ENCODE measurements around the gene OR51B5. TPM values are rescaled to one million over a fixed set of nuclear protein-coding genes. Genes with fewer than 3 reads are reported as not detected.

Gene OR51B5, protein sequence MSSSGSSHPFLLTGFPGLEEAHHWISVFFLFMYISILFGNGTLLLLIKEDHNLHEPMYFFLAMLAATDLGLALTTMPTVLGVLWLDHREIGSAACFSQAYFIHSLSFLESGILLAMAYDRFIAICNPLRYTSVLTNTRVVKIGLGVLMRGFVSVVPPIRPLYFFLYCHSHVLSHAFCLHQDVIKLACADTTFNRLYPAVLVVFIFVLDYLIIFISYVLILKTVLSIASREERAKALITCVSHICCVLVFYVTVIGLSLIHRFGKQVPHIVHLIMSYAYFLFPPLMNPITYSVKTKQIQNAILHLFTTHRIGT
- 12.4 TPM in 2 replicates for total RNA-seq (2013; cell fraction: nucleolus; rRNA removed)
- total RNA-seq (2014; rRNA removed) (0.17 TPM in 1 of 2 replicates, not detected in the other), total RNA-seq (2014; rRNA removed; fragmentation: Illumina TruSeq; extraction: Trizol) (not detected in 2 replicates), total RNA-seq (2021) (0.18 TPM in 1 of 2 replicates, not detected in the other), polyA plus RNA-seq (2011; rRNA removed) (2.1 and 2.5 TPM in 2 replicates), polyA plus RNA-seq (2014; fragmentation: Illumina TruSeq; extraction: Trizol) (not detected in 2 replicates), polyA plus RNA-seq (2014; fragmentation: Nextera tagmentation; extraction: Ambion mirVana) (under 1 TPM in 1 of 2 experiments, not detected in 1; 0.04 TPM), polyA plus RNA-seq (2014; rRNA removed) (not detected in 2 replicates), polyA plus RNA-seq (2016; fragmentation: Nextera tagmentation; extraction: Ambion mirVana) (not detected), polyA minus RNA-seq (2011; rRNA and poly(A)+ RNA removed) (10.2 and 12.0 TPM in 2 replicates), Bru-seq, nascent RNA (percentile 40 among the genes with signal in this experiment), BruChase-seq, experiment 1, labeled RNA remaining after a 6-hour chase (percentile 47 among the genes with signal in this experiment), BruChase-seq, experiment 2, labeled RNA remaining after a 2-hour chase (percentile 49 among the genes with signal in this experiment)
- polyA plus RNA-seq (2011; ENCODE audit: low read depth), result not detected
- 1.1 and 1.3 TPM in 2 replicates for polyA plus RNA-seq (2011; cell fraction: cytosol; rRNA removed)
- 3.8 and 4.0 TPM in 2 replicates for polyA plus RNA-seq (2011; cell fraction: nucleus; rRNA removed)
- polyA plus RNA-seq (2012), result not detected in 2 replicates
- 1.8 TPM in 1 of 2 replicates, not detected in the other for polyA minus RNA-seq (2011; cell fraction: cytosol; rRNA and poly(A)+ RNA removed)
- polyA minus RNA-seq (2011; cell fraction: nucleus; rRNA and poly(A)+ RNA removed), result 13.7 and 21.1 TPM in 2 replicates
- long read RNA-seq, experiment 1, partial matches to known transcripts, result 0 of 1 reads
- long read RNA-seq, experiment 1, other reads (novel, unspliced or antisense), result 1 of 1 reads
- long read RNA-seq, experiment 2, partial matches to known transcripts, result 0 of 3 reads
- long read RNA-seq, experiment 2, other reads (novel, unspliced or antisense), result 1 of 3 reads

GRCh38 chr11:5343474-5344335, at the start of gene OR51B5:
Gene OR51B5, minus strand, starts transcription at chr11:5343524. Its CDS starts 0 bp downstream, at chr11:5343524.
- Histone ChIP-seq H3K4me2 (ENCODE audit: control insufficient read depth, insufficient read depth) (no peak within 1 kb of the TSS), H3K4me1 (ENCODE audit: control insufficient read depth, insufficient read depth, low read length) (no peaks in the 10 kb centered on the region), H3K36me3 (ENCODE audit: control insufficient read depth in 2 of 2, insufficient read depth in 2 of 2, low read length in 1 of 2) (no peaks in the 10 kb centered on the region), H3K27ac (ENCODE audit: control insufficient read depth, insufficient read depth) (no peak within 1 kb of the TSS), H4K20me1 (ENCODE audit: control insufficient read depth, insufficient read depth) (no peaks in the 10 kb centered on the region), H3K9me3 (replicated peaks; ENCODE audit: control insufficient read depth, insufficient read depth, low read length) (no peaks in the 10 kb centered on the region), H3K79me2 (ENCODE audit: control insufficient read depth, insufficient read depth, low read length) (no peaks in the 10 kb centered on the region), H3K9ac (ENCODE audit: control insufficient read depth, insufficient read depth, low read length) (no peak within 1 kb of the TSS), H3K27me3 (replicated peaks in 1 of 2; ENCODE audit: control insufficient read depth in 2 of 2, insufficient read depth in 2 of 2, low read length in 1 of 2) (no peaks in the 10 kb centered on the region), H3K4me3 (no peak within 1 kb of the TSS), H2AFZ (ENCODE audit: control insufficient read depth, low read depth, low read length) (no peak within 1 kb of the TSS)
- CTCF ChIA-PET, result interaction anchor here (0.7 to 1.0 kb wide), 2 partner anchors 18 to 20 kb away, joined by 3 read pairs; no protein-coding TSS in a partner anchor
- RAD21 ChIA-PET (ENCODE audit: unreplicated experiment), result interaction anchor here (1.1 to 1.2 kb wide), 2 partner anchors 36 to 54 kb away, joined by 3 to 4 read pairs; no protein-coding TSS in a partner anchor
- under 1% methylated on average over 6 of the region's 6 CpGs for WGBS (ENCODE audit: insufficient coverage, insufficient replicate concordance, low lambda C conversion rate, missing lambda C conversion rate)
- intact Hi-C loops (cut with micrococcal nuclease; ENCODE audit: unreplicated experiment) (no loop called here), in situ Hi-C loops (cut with MboI) (loop anchor here (25.0 kb wide), 1 partner anchor 1481 kb away; the partner anchor contains the start of gene STIM1)
- BruUV-seq (replicated peaks), result no TSS peak
- SMC1A ChIA-PET (ENCODE audit: uncharacterized antibody, unreplicated experiment), result interaction anchor here (0.6 to 1.6 kb wide), 6 partner anchors 9 to 1055 kb away, joined by 3 to 5 read pairs (median 4); no protein-coding TSS in a partner anchor
- FAIRE-seq, result no peak
- POLR2A ChIA-PET, result interaction anchor here (0.6 kb wide), 2 partner anchors 289 to 515 kb away, joined by 3 to 4 read pairs; no protein-coding TSS in a partner anchor
- DNase-seq (ENCODE audit: low read depth, low spot score), result no peak
- peak; percentile 61 for ATAC-seq
- TF ChIP-seq MTA2 (IDR thresholded peaks at IDR 0.05; ENCODE audit: low read depth), result 0 out of 2 replicates have a peak, but pooled peaks have one; percentile 25
- no peak for TF ChIP-seq STAT3 (IDR thresholded peaks at IDR 0.05; ENCODE audit: low read depth, low read length)
- TF ChIP-seq, protein P1, sequence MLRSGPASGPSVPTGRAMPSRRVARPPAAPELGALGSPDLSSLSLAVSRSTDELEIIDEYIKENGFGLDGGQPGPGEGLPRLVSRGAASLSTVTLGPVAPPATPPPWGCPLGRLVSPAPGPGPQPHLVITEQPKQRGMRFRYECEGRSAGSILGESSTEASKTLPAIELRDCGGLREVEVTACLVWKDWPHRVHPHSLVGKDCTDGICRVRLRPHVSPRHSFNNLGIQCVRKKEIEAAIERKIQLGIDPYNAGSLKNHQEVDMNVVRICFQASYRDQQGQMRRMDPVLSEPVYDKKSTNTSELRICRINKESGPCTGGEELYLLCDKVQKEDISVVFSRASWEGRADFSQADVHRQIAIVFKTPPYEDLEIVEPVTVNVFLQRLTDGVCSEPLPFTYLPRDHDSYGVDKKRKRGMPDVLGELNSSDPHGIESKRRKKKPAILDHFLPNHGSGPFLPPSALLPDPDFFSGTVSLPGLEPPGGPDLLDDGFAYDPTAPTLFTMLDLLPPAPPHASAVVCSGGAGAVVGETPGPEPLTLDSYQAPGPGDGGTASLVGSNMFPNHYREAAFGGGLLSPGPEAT (IDR thresholded peaks at IDR 0.05; ENCODE audit: low read depth), result peak; percentile 41; the same call in 1 of the 2 replicates
- TF ChIP-seq TBL1XR1 (IDR thresholded peaks at IDR 0.05; ENCODE audit: low read depth, low read length), result no peak
- peak in 1 of 2 experiments; percentile 26; a peak in 1 of 4 replicates for TF ChIP-seq IKZF2 (IDR thresholded peaks at IDR 0.05)
- TF ChIP-seq, protein P2, sequence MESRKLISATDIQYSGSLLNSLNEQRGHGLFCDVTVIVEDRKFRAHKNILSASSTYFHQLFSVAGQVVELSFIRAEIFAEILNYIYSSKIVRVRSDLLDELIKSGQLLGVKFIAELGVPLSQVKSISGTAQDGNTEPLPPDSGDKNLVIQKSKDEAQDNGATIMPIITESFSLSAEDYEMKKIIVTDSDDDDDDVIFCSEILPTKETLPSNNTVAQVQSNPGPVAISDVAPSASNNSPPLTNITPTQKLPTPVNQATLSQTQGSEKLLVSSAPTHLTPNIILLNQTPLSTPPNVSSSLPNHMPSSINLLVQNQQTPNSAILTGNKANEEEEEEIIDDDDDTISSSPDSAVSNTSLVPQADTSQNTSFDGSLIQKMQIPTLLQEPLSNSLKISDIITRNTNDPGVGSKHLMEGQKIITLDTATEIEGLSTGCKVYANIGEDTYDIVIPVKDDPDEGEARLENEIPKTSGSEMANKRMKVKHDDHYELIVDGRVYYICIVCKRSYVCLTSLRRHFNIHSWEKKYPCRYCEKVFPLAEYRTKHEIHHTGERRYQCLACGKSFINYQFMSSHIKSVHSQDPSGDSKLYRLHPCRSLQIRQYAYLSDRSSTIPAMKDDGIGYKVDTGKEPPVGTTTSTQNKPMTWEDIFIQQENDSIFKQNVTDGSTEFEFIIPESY (IDR thresholded peaks at IDR 0.05), result no peak
- no peak for TF ChIP-seq PBX3 (IDR thresholded peaks at IDR 0.05; ENCODE audit: insufficient replicate concordance, low read depth, low read length)
- TF ChIP-seq ATF2 (IDR thresholded peaks at IDR 0.05; ENCODE audit: low read length), result no peak
- TF ChIP-seq IKZF1 (conservative IDR thresholded peaks at IDR 0.05), result peak; percentile 41
- TF ChIP-seq SMARCA5 (IDR thresholded peaks at IDR 0.05), result no peak

Measured in GM12878 (cell line).